Ectodermal cell (in vitro differentiated cells): ENCODE data around the gene LNX2.

Experiments used
- H3K27ac ChIP-seq: 2 replicates; pipeline ENCODE4 v1.7.0; 2013; ENCODE audit warnings: mild to moderate bottlenecking, low read depth, low read length; ENCODE audit not compliant: insufficient read depth, poor library complexity, severe bottlenecking
- H3K27me3 ChIP-seq: 2 replicates; pipeline ENCODE4 v1.7.0; 2013; ENCODE audit warnings: mild to moderate bottlenecking, low read length; ENCODE audit not compliant: insufficient read depth, control insufficient read depth, poor library complexity, severe bottlenecking
- H3K36me3 ChIP-seq: one replicate; pipeline ENCODE4 v1.7.0; 2013; ENCODE audit warnings: low read length; ENCODE audit not compliant: control insufficient read depth, insufficient read depth
- H3K4me1 ChIP-seq: one replicate; pipeline ENCODE4 v1.7.0; 2013; ENCODE audit warnings: low read length; ENCODE audit not compliant: control insufficient read depth, insufficient read depth
- H3K4me3 ChIP-seq: 2 replicates; pipeline ENCODE4 v1.7.0; 2013; ENCODE audit warnings: low read depth, low read length, control low read depth; ENCODE audit not compliant: insufficient read depth
- H3K9me3 ChIP-seq: 2 replicates; pipeline ENCODE4 v1.7.0; 2013; ENCODE audit warnings: mild to moderate bottlenecking, low read length, moderate library complexity; ENCODE audit not compliant: control insufficient read depth
- WGBS, 2 experiments: methylation state at CpG; one replicate each; pipeline ENCODE4 v1.1.7; 2013; ENCODE audit warnings: missing lambda C conversion rate in 2 of 2; 5-methylcytosine and 5-hydroxymethylcytosine counted together

The LNX2 gene

GRCh38 chr13:27628081-27628480, 7.8 kb upstream of the LNX2 start:
- Histone ChIP-seq H3K9me3 (no peaks in the 10 kb centered on the region), H3K36me3 (peaks cover 7% of the 10 kb centered on the region), H3K27ac (no peak overlapping the region), H3K4me1 (peaks cover 5% of the 10 kb centered on the region), H3K4me3 (no peak overlapping the region), H3K27me3 (no peaks in the 10 kb centered on the region)
- 81 to 86% methylated on average over 4 of the region's 4 CpGs for WGBS, 2 experiments

- Histone ChIP-seq H3K9me3 (no peaks in the 10 kb centered on the region), H3K27me3 (no peaks in the 10 kb centered on the region), H3K36me3 (peaks cover 10% of the 10 kb centered on the region), H3K4me3 (no peak overlapping the region), H3K27ac (no peak overlapping the region), H3K4me1 (peaks cover 12% of the 10 kb centered on the region)
- 92 to 98% methylated on average over 3 of the region's 3 CpGs for WGBS, 2 experiments
Observed at GRCh38 chr13:27627380-27627779, 7.1 kb upstream of the LNX2 start.

GRCh38 chr13:27625839-27626238, 5.5 kb upstream of the LNX2 start:
- peaks cover 6% of the 10 kb centered on the region for H3K36me3 ChIP-seq
- no peaks in the 10 kb centered on the region for H3K27me3 ChIP-seq
- H3K4me3 ChIP-seq = no peak overlapping the region
- WGBS, 2 experiments = 88 to 93% methylated on average over 2 of the region's 2 CpGs
- no peaks in the 10 kb centered on the region for H3K9me3 ChIP-seq
- no peak overlapping the region for H3K27ac ChIP-seq
- H3K4me1 ChIP-seq = peaks cover 12% of the 10 kb centered on the region

- WGBS, 2 experiments = 88 to 96% methylated on average over 2 to 3 of the region's 3 CpGs
- Histone ChIP-seq H3K4me3 (no peak overlapping the region), H3K36me3 (peaks cover 6% of the 10 kb centered on the region), H3K27me3 (peaks cover 7% of the 10 kb centered on the region), H3K4me1 (peaks cover 12% of the 10 kb centered on the region), H3K9me3 (no peaks in the 10 kb centered on the region), H3K27ac (no peak overlapping the region)
Observed at GRCh38 chr13:27624071-27624470, 3.7 kb upstream of the LNX2 start.

- Histone ChIP-seq H3K4me3 (peak overlapping the region; percentile 96), H3K9me3 (no peaks in the 10 kb centered on the region), H3K27ac (no peak overlapping the region), H3K4me1 (peaks cover 12% of the 10 kb centered on the region), H3K27me3 (peaks cover 14% of the 10 kb centered on the region), H3K36me3 (peaks cover 6% of the 10 kb centered on the region)
- 94% methylated on average over 7 of the region's 7 CpGs for WGBS, 2 experiments
Observed at GRCh38 chr13:27622881-27623280, 2.6 kb upstream of the LNX2 start.

- H3K4me1 ChIP-seq = peaks cover 12% of the 10 kb centered on the region
- whole genome bisulfite sequencing, 2 experiments = 9 to 10% methylated on average over 13 of the region's 13 CpGs
- no peaks in the 10 kb centered on the region for H3K9me3 ChIP-seq
- H3K4me3 ChIP-seq = peak overlapping the region; percentile 96
- peaks cover 14% of the 10 kb centered on the region for H3K27me3 ChIP-seq
- H3K36me3 ChIP-seq = peaks cover 6% of the 10 kb centered on the region
- H3K27ac ChIP-seq = no peak overlapping the region
Observed at GRCh38 chr13:27622102-27622820, 1.9 kb upstream of the LNX2 start.

GRCh38 chr13:27621366-27622101, 1.2 kb upstream of the LNX2 start, which contains the start of gene POLR1D:
TSS of gene POLR1D (plus strand) at chr13:27621892. CDS start at chr13:27621984, 92 bp downstream.
- peak within 1 kb of the TSS; percentile 66 for H3K27ac ChIP-seq
- peak within 1 kb of the TSS; percentile 96 for H3K4me3 ChIP-seq
- H3K9me3 ChIP-seq = no peaks in the 10 kb centered on the region
- peaks cover 14% of the 10 kb centered on the region for H3K27me3 ChIP-seq
- peaks cover 12% of the 10 kb centered on the region for H3K4me1 ChIP-seq
- 0% methylated on average over 71 of the region's 71 CpGs for WGBS, 2 experiments
- peaks cover 6% of the 10 kb centered on the region for H3K36me3 ChIP-seq

GRCh38 chr13:27621116-27621365, 712 bp upstream of the LNX2 start:
- peaks cover 14% of the 10 kb centered on the region for H3K27me3 ChIP-seq
- peaks cover 6% of the 10 kb centered on the region for H3K36me3 ChIP-seq
- H3K4me1 ChIP-seq = peaks cover 12% of the 10 kb centered on the region
- no peaks in the 10 kb centered on the region for H3K9me3 ChIP-seq
- H3K27ac ChIP-seq = peak overlapping the region; percentile 66
- 1 to 2% methylated on average over 8 of the region's 8 CpGs for WGBS, 2 experiments
- H3K4me3 ChIP-seq = peak overlapping the region; percentile 96

- 0 to 1% methylated on average over 45 to 47 of the region's 47 CpGs for WGBS, 2 experiments
Observed at GRCh38 chr13:27619728-27620376, 477 bp downstream of the LNX2 start.

GRCh38 chr13:27619093-27619727, 1.1 kb downstream of the LNX2 start:
- no peak overlapping the region for H3K27ac ChIP-seq
- 46 to 49% methylated on average over 10 of the region's 10 CpGs for WGBS, 2 experiments
- H3K27me3 ChIP-seq = peaks cover 14% of the 10 kb centered on the region
- no peaks in the 10 kb centered on the region for H3K9me3 ChIP-seq
- peak overlapping the region; percentile 96 for H3K4me3 ChIP-seq
- peaks cover 12% of the 10 kb centered on the region for H3K4me1 ChIP-seq
- peaks cover 6% of the 10 kb centered on the region for H3K36me3 ChIP-seq

More at GRCh38 chr13:27619728-27620376, 477 bp downstream of the LNX2 start:
- Histone ChIP-seq H3K9me3 (no peaks in the 10 kb centered on the region), H3K27ac (peak overlapping the region; percentile 61), H3K27me3 (peaks cover 14% of the 10 kb centered on the region), H3K4me1 (peaks cover 12% of the 10 kb centered on the region), H3K36me3 (peaks cover 6% of the 10 kb centered on the region), H3K4me3 (peak overlapping the region; percentile 96)
